OCI-LY1 (cell line): ENCODE results near the gene TOR1B.
A peak's percentile ranks its signal among the peaks of the same experiment; 100 is the strongest.

ENCODE experiments used
- H2AFZ ChIP-seq: fragments of 200-600 bp; sonication (generic), shearing (Covaris generic); 2 replicates; pipeline ENCODE4 v1.6.0; 2014; ENCODE audit warnings: antibody characterized with exemption, mild to moderate bottlenecking, low read length
- H3F3A ChIP-seq: fragments of 200-600 bp; sonication (generic), shearing (Covaris generic); 2 replicates; pipeline ENCODE4 v1.6.0; 2014; ENCODE audit warnings: mild to moderate bottlenecking, antibody characterized with exemption, low read length, moderate library complexity; ENCODE audit not compliant: insufficient read depth
- H3K27ac ChIP-seq: fragments of 200-600 bp; sonication (generic); 2 replicates; pipeline ENCODE4 v1.5.1; 2014; ENCODE audit warnings: low read length, mixed run types, mild to moderate bottlenecking, low read depth; ENCODE audit not compliant: poor library complexity, severe bottlenecking
- H3K27me3 ChIP-seq: fragments of 200-600 bp; sonication (generic); 2 replicates; pipeline ENCODE4 v1.6.0; 2014; ENCODE audit warnings: antibody characterized with exemption, mild to moderate bottlenecking, low read length, moderate library complexity; ENCODE audit not compliant: insufficient read depth
- H3K36me3 ChIP-seq: fragments of 200-600 bp; sonication (generic); 2 replicates; pipeline ENCODE4 v1.6.1; 2014; ENCODE audit warnings: mild to moderate bottlenecking, antibody characterized with exemption, low read length, moderate library complexity, mixed read lengths; ENCODE audit not compliant: insufficient read depth
- H3K4me1 ChIP-seq: fragments of 200-600 bp; sonication (generic); 2 replicates; pipeline ENCODE4 v1.5.1; 2014; ENCODE audit warnings: mild to moderate bottlenecking, low read length, moderate library complexity; ENCODE audit not compliant: insufficient read depth, severe bottlenecking
- H3K4me2 ChIP-seq: fragments of 200-600 bp; sonication (generic), shearing (Covaris generic); 2 replicates; pipeline ENCODE4 v1.6.1; 2014; ENCODE audit warnings: low read length
- H3K4me3 ChIP-seq: fragments of 200-600 bp; sonication (generic); 2 replicates; pipeline ENCODE4 v1.5.1; 2014; ENCODE audit warnings: low read length, low read depth, mild to moderate bottlenecking, mixed read lengths; ENCODE audit not compliant: poor library complexity, severe bottlenecking
- H3K79me2 ChIP-seq: fragments of 200-600 bp; shearing (Covaris generic); 2 replicates; pipeline ENCODE4 v1.6.1; 2016; ENCODE audit warnings: mixed run types, low read length, mixed read lengths; ENCODE audit not compliant: insufficient read depth
- H3K9ac ChIP-seq: fragments of 200-600 bp; sonication (generic), shearing (Covaris generic); 2 replicates; pipeline ENCODE4 v1.6.1; 2014; ENCODE audit warnings: mild to moderate bottlenecking, low read length, mixed read lengths
- H3K9me2 ChIP-seq: fragments of 200-600 bp; sonication (generic), shearing (Covaris generic); 2 replicates; pipeline ENCODE4 v1.6.1; 2014; ENCODE audit warnings: low read depth, mild to moderate bottlenecking, low read length, mixed read lengths
- H3K9me3 ChIP-seq: fragments of 200-600 bp; shearing (Covaris generic); 2 replicates; pipeline ENCODE4 v1.6.1; 2014; ENCODE audit warnings: low read length, mixed read lengths
- H4K20me1 ChIP-seq: fragments of 200-600 bp; sonication (generic), shearing (Covaris generic); 2 replicates; pipeline ENCODE4 v1.6.0; 2016; ENCODE audit warnings: mild to moderate bottlenecking, low read length; ENCODE audit not compliant: insufficient read depth
- CTCF ChIP-seq: fragments of 200-600 bp; sonication (generic), shearing (Covaris generic); IDR thresholded peaks from 2 replicates; pipeline ENCODE4 v1.5.1; 2017; ENCODE audit warnings: mild to moderate bottlenecking, antibody characterized with exemption, low read length, moderate library complexity, mixed read lengths
- EZH2 ChIP-seq: fragments of 200-600 bp; sonication (generic), shearing (Covaris generic); IDR thresholded peaks from 2 replicates; pipeline ENCODE4 v1.8.0; 2017; ENCODE audit warnings: borderline replicate concordance, mixed run types, mild to moderate bottlenecking, antibody characterized with exemption, low read length, moderate library complexity, mixed read lengths

TOR1B gene

GRCh38 chr9:129823542-129823934 lies 20.6 kb downstream of the TOR1B start:
- no peaks in the 10 kb centered on the region for H3K27me3 ChIP-seq
- H3K9me2 ChIP-seq: no peaks in the 10 kb centered on the region
- TF ChIP-seq CTCF: no peak
- no peak for TF ChIP-seq EZH2
- H4K20me1 ChIP-seq: no peaks in the 10 kb centered on the region
- H3K79me2 ChIP-seq: peaks cover 5% of the 10 kb centered on the region; the same call in 1 of the 2 replicates
- peak overlapping the region; percentile 100; the same call in 1 of the 2 replicates for H3K4me2 ChIP-seq
- peaks cover 8% of the 10 kb centered on the region for H3K4me1 ChIP-seq
- peaks cover 6% of the 10 kb centered on the region; the same call in 1 of the 2 replicates for H3F3A ChIP-seq
- H3K9ac ChIP-seq: peak overlapping the region; percentile 88
- no peaks in the 10 kb centered on the region for H3K9me3 ChIP-seq
- no peak overlapping the region for H2AFZ ChIP-seq
- H3K4me3 ChIP-seq: peak overlapping the region; percentile 87
- H3K36me3 ChIP-seq: peaks cover 46% of the 10 kb centered on the region
- H3K27ac ChIP-seq: no peak overlapping the region

- Histone ChIP-seq H4K20me1 (no peaks in the 10 kb centered on the region), H3K4me3 (peak within 1 kb of the TSS; percentile 87), H3K27me3 (no peaks in the 10 kb centered on the region), H3K79me2 (peaks cover 5% of the 10 kb centered on the region; the same call in 1 of the 2 replicates), H3K4me1 (peaks cover 8% of the 10 kb centered on the region), H3K9me3 (no peaks in the 10 kb centered on the region), H3K4me2 (peak within 1 kb of the TSS; percentile 100), H3K36me3 (peaks cover 46% of the 10 kb centered on the region), H3K27ac (no peak within 1 kb of the TSS), H3F3A (peaks cover 6% of the 10 kb centered on the region; the same call in 1 of the 2 replicates), H3K9me2 (no peaks in the 10 kb centered on the region), H2AFZ (no peak within 1 kb of the TSS), H3K9ac (peak within 1 kb of the TSS; percentile 88)
- TF ChIP-seq EZH2 (no peak), CTCF (no peak)
Measured at GRCh38 chr9:129823935-129824601, 21.1 kb downstream of the TOR1B start, which contains the start of gene TOR1A. Gene TOR1A (minus strand): TSS chr9:129824136. CDS start chr9:129824085, 51 bp downstream.

- no peaks in the 10 kb centered on the region for H3K9me2 ChIP-seq
- H3F3A ChIP-seq: peaks cover 6% of the 10 kb centered on the region; the same call in 1 of the 2 replicates
- H4K20me1 ChIP-seq: no peaks in the 10 kb centered on the region
Measured at GRCh38 chr9:129826344-129826743, 23.4 kb downstream of the TOR1B start.

More at GRCh38 chr9:129826344-129826743, 23.4 kb downstream of the TOR1B start:
- no peak for TF ChIP-seq CTCF
- no peak for TF ChIP-seq EZH2
- no peak overlapping the region for H3K27ac ChIP-seq
- no peak overlapping the region for H3K4me3 ChIP-seq
- H3K27me3 ChIP-seq: no peaks in the 10 kb centered on the region
- H2AFZ ChIP-seq: no peak overlapping the region
- no peak overlapping the region for H3K4me2 ChIP-seq
- H3K9ac ChIP-seq: no peak overlapping the region
- peaks cover 8% of the 10 kb centered on the region for H3K4me1 ChIP-seq
- no peaks in the 10 kb centered on the region for H3K9me3 ChIP-seq
- H3K79me2 ChIP-seq: peaks cover 5% of the 10 kb centered on the region; the same call in 1 of the 2 replicates
- peaks cover 54% of the 10 kb centered on the region for H3K36me3 ChIP-seq
